GM19452 (cell line): ENCODE results near the gene BHLHE23.

ENCODE experiments used
- ATAC-seq: cut with Tn5 transposase; IDR thresholded peaks from one replicate; pipeline ENCODE4 v1.9.1; 2021; ENCODE audit not compliant: unreplicated experiment

The BHLHE23 gene

GRCh38 chr20:63009988-63010769, 3.4 kb upstream of the BHLHE23 start:
- ATAC-seq = peak; percentile 61

GRCh38 chr20:63009045-63009961, 2.5 kb upstream of the BHLHE23 start:
- peak; percentile 49 for ATAC-seq

GRCh38 chr20:63008541-63009044, 1.8 kb upstream of the BHLHE23 start:
- ATAC-seq = no peak

GRCh38 chr20:63007646-63008488, 1.1 kb upstream of the BHLHE23 start:
- ATAC-seq = no peak

- ATAC-seq = no peak
These were observed 539 bp upstream of the BHLHE23 start for GRCh38 chr20:63007360-63007645.

- ATAC-seq = no peak
These were observed 763 bp downstream of the BHLHE23 start for GRCh38 chr20:63005862-63006539.

GRCh38 chr20:63005365-63005861, 1.4 kb downstream of the BHLHE23 start:
- ATAC-seq = no peak

GRCh38 chr20:63004607-63005364, 2.0 kb downstream of the BHLHE23 start:
- no peak for ATAC-seq

- no peak for ATAC-seq
These were observed 3.2 kb downstream of the BHLHE23 start for GRCh38 chr20:63003546-63003945.

GRCh38 chr20:63002511-63002910, 4.3 kb downstream of the BHLHE23 start:
- no peak for ATAC-seq

- no peak for ATAC-seq
These were observed 5.8 kb downstream of the BHLHE23 start for GRCh38 chr20:63000958-63001357.

- no peak for ATAC-seq
These were observed 6.7 kb downstream of the BHLHE23 start for GRCh38 chr20:63000036-63000435.

GRCh38 chr20:62999580-62999979, 7.2 kb downstream of the BHLHE23 start:
- ATAC-seq = no peak

- no peak for ATAC-seq
These were observed 8.3 kb downstream of the BHLHE23 start for GRCh38 chr20:62998449-62998848.

GRCh38 chr20:62997417-62998035, 9.2 kb downstream of the BHLHE23 start:
- ATAC-seq = no peak

GRCh38 chr20:62996596-62996982, 10.2 kb downstream of the BHLHE23 start:
- ATAC-seq = no peak

GRCh38 chr20:62995898-62996595, 10.7 kb downstream of the BHLHE23 start:
- ATAC-seq = no peak

- no peak for ATAC-seq
These were observed 11.3 kb downstream of the BHLHE23 start for GRCh38 chr20:62995481-62995880.

- no peak for ATAC-seq
These were observed 11.9 kb downstream of the BHLHE23 start for GRCh38 chr20:62994869-62995281.
